ENCODE measurements around the gene ME1. TPM values are rescaled to one million over a fixed set of nuclear protein-coding genes. Genes with fewer than 3 reads are reported as not detected.

ME1 gene
- total and polyA plus RNA-seq, 9 of the 15 experiments (the other 6 are each of a cell fraction or from before 2014, with no cell fraction given), result 3.2 to 10.4 (median 5.5) TPM

- TF ChIP-seq SMAD4 (CRISPR knock-in tag; conservative IDR thresholded peaks at IDR 0.05), result peak; percentile 14; the same call in 1 of the 2 replicates
- 0 out of 2 replicates have a peak, but pooled peaks have one; percentile 24 for TF ChIP-seq SMARCC2 (IDR thresholded peaks at IDR 0.05; ENCODE audit: low read depth)
Observed at GRCh38 chr6:83429857-83430610, 817 bp downstream of the ME1 start (continued).

DNA sequence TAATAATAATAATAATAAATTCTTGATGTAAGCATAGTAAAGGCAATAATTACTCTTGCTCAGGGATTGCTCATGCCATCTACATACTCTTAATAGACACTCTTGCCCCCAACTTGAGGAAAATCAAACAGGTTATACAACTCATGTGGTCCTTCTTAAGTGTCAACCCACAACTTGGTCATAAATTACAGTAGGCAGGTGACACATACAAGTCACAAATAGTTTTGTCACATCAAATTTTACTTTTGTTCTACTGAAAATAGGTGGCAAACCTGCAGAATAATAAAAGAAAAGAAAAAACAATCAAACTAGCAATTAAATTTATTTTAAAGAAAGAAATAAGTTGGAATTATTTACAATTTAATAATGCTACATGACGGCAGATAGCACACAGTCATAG, 1.6 kb downstream of the ME1 start:
- BruUV-seq (replicated peaks), result no TSS peak
- in situ Hi-C loops (cut with MboI) (no loop called here), intact Hi-C loops (cut with micrococcal nuclease) (no loop called here)
- Histone ChIP-seq H3K9me3 (replicated peaks; ENCODE audit: control insufficient read depth, insufficient read depth, low read depth, low read length) (peaks cover 3% of the 10 kb centered on the region; the same call in 1 of the 2 replicates), H2AFZ (ENCODE audit: low read depth, low read length) (no peak overlapping the region), H4K20me1 (replicated peaks; ENCODE audit: control insufficient read depth, insufficient read depth, low read length) (no peaks in the 10 kb centered on the region), H3K9ac (ENCODE audit: insufficient read depth in 1 of 2, low read depth in 2 of 2, low read length in 2 of 2) (peak overlapping the region in 1 of 2 experiments; percentile 86; a peak in 1 of 4 replicates), H3K4me1 (replicated peaks in 1 of 2; ENCODE audit: control insufficient read depth in 2 of 2, insufficient read depth in 2 of 2, low read length in 2 of 2) (peaks cover 8 to 21% of the 10 kb centered on the region in 2 experiments; a peak in 4 of 5 replicates), H3K9me1 (ENCODE audit: control insufficient read depth, insufficient read depth, low read length) (no peaks in the 10 kb centered on the region), H3K27ac (ENCODE audit: extremely low read depth, low read depth, low read length) (no peak overlapping the region), H3K36me3 (ENCODE audit: control insufficient read depth, insufficient read depth, low read length) (no peaks in the 10 kb centered on the region; the same call in 2 of the 3 replicates), H3K27me3 (ENCODE audit: control insufficient read depth in 2 of 2, insufficient read depth in 2 of 2, low read length in 2 of 2) (no peaks in the 10 kb centered on the region), H3K4me2 (ENCODE audit: insufficient read depth, low read length) (peak overlapping the region; percentile 99), H3K79me2 (ENCODE audit: control insufficient read depth, insufficient read depth, low read length) (peaks cover 15% of the 10 kb centered on the region), H3K4me3 (no peak overlapping the region)
- FAIRE-seq (no peak), DNase-seq (ENCODE audit: extremely low read depth in 1 of 4, low spot score in 3 of 4) (no peak), ATAC-seq (no peak)
- ChIA-PET CTCF (ENCODE audit: low intra/inter-chr PET ratio) (no interaction called here), POLR2A (no interaction called here)
- 42% methylated on average over 1 of the region's 1 CpG for WGBS (ENCODE audit: insufficient coverage, low coverage, missing lambda C conversion rate)
- no peak for TF ChIP-seq TEAD2 (tag; IDR thresholded peaks at IDR 0.05)
- no peak for TF ChIP-seq SPI1 (IDR thresholded peaks at IDR 0.05; ENCODE audit: borderline replicate concordance, low read depth, low read length)
- peak; percentile 79 for TF ChIP-seq MEIS2 (IDR thresholded peaks at IDR 0.05; ENCODE audit: partially characterized antibody)
- no peak for TF ChIP-seq ZNF384 (IDR thresholded peaks at IDR 0.05; ENCODE audit: low read depth, low read length)
- TF ChIP-seq IRF9 (tag; IDR thresholded peaks at IDR 0.05), result no peak
- no peak for TF ChIP-seq ZNF75A (CRISPR knock-in tag; IDR thresholded peaks at IDR 0.05)
- TF ChIP-seq GATAD2B (IDR thresholded peaks at IDR 0.05; ENCODE audit: borderline replicate concordance), result no peak
- TF ChIP-seq, protein P1, sequence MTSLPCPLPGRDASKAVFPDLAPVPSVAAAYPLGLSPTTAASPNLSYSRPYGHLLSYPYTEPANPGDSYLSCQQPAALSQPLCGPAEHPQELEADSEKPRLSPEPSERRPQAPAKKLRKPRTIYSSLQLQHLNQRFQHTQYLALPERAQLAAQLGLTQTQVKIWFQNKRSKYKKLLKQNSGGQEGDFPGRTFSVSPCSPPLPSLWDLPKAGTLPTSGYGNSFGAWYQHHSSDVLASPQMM (CRISPR knock-in tag; IDR thresholded peaks at IDR 0.05), result no peak
- no peak for TF ChIP-seq ZNF830 (CRISPR knock-in tag; IDR thresholded peaks at IDR 0.05)
- TF ChIP-seq BMI1 (IDR thresholded peaks at IDR 0.05; ENCODE audit: low read length), result no peak
- no peak for TF ChIP-seq RBM39 (optimal IDR thresholded peaks at IDR 0.05; ENCODE audit: low read depth, low read length)
- no peak for TF ChIP-seq ZFP36 (IDR thresholded peaks at IDR 0.05; ENCODE audit: low read depth, low read length, partially characterized antibody)
- TF ChIP-seq, protein P2, sequence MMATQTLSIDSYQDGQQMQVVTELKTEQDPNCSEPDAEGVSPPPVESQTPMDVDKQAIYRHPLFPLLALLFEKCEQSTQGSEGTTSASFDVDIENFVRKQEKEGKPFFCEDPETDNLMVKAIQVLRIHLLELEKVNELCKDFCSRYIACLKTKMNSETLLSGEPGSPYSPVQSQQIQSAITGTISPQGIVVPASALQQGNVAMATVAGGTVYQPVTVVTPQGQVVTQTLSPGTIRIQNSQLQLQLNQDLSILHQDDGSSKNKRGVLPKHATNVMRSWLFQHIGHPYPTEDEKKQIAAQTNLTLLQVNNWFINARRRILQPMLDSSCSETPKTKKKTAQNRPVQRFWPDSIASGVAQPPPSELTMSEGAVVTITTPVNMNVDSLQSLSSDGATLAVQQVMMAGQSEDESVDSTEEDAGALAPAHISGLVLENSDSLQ (IDR thresholded peaks at IDR 0.05), result peak; percentile 82

Measured in K562 (cell line).